HG03354 (cell line): ENCODE results near the gene TAC4.

Experiments used
- ATAC-seq: cut with Tn5 transposase; IDR thresholded peaks from one replicate; pipeline ENCODE4 v1.9.1; 2021; ENCODE audit warnings: mild to moderate bottlenecking; ENCODE audit not compliant: unreplicated experiment, poor library complexity, severe bottlenecking

Gene TAC4

GRCh38 chr17:49873926-49874325, 26.1 kb upstream of the TAC4 start:
- no peak for ATAC-seq

GRCh38 chr17:49873466-49873865, 25.6 kb upstream of the TAC4 start:
- ATAC-seq: no peak

- ATAC-seq: no peak
Observed at GRCh38 chr17:49872754-49873377, 25.0 kb upstream of the TAC4 start.

GRCh38 chr17:49871211-49871610, 23.3 kb upstream of the TAC4 start:
- ATAC-seq: no peak

DNA sequence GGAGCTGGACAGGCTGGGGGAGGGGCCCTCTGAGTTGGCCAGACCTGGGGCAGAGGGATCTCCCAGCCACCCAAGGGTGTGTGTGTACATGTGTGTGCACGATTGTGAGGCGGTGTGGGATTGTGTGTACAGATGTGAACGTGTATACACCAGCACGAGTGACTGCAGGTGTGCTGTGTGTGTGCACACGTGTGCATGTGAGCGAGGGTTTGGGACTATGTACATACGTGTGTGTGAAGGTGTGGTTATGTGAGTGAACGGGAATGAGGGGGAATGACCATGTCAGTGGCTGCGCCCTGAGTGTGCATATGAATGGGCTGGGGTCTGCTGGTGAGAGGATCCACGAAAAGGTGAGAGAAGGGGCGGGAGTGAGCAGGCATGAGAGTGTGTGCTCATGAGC, 22.4 kb upstream of the TAC4 start:
- ATAC-seq: no peak

DNA sequence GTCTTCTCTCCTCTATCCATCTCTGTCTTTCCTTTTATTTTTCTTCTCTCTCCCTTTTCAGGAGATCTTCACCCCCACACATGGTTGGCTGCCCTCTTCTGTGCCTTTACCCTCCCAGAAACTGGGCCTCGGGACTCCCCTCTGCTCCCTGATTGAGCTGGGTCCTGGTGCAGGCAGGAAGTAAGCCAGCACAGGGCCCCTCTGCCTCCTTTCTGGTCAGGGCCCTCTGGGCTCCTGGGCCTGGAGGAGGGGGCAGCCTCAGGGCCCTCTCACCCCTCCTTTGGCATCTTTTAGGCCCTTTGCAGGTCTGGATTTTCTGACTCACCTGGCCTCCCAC, 21.1 kb upstream of the TAC4 start:
- no peak for ATAC-seq

DNA sequence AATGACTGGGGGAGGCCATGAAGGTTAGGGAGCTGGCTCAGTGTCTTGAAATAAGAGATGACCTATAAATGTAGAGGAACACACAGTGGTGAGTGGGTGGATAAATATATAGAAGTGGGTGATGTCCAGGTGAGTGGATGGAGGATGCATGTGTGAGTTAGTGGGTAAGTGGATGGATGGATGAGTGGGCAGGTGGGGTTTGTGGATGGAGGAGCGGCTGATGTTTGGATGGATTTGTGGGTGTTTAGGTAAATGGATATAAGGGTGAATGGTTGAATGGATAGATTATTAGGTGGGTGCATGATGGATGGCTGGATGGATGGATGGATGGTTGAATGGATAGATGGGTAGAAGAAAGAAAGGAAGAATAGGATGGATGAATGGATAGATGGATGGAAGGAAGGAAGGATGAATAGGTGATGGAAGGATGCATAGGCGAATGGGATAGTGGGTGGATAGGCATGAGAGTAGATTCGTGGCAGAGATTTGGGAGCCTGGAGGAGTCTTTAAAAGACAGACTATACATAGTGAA, 19.1 kb upstream of the TAC4 start:
- no peak for ATAC-seq

DNA sequence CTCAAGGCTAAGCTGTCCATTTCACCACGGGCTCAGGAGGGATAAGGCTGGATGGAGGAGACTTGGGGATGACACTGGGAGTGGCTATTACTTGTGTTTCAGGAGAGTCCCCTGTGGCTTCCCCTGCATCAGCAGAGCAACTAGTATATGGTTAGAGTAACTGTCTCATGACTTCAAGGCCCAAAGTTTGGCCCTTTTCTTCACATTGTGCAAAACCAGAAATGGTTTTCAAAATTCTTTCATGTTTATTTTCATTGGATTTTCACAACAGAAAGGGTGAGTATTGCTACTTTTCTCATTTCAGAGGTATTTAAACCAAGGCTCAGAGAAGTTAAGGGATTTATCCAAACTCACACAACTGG, 18.1 kb upstream of the TAC4 start:
- no peak for ATAC-seq

DNA sequence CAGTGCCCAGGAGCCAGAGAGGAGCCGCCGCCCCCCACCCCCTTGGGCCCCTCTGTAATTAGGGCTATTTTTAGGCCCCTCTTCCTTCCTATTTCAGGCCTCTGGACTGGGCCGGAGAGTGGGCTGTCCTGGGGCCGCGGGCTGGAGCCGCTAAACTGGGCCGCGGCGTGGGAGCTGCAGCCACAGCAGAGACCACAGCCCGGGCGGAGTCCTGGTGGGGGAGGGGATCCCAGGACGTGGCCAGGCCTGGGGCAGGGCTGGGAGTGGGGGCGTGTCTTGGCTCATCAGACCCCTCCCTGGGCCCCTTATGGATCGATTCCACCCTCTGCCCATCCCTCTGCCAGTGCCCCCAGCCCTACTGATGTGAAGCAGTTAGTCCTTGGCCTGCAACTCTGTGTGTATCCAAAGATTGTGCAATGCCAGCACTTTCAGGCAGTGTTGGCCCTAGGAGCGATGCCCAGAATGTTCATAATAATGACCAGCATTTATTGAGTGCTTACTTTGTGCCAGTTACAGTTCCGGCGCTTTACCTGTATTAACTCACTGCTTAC, 15.0 kb upstream of the TAC4 start:
- no peak for ATAC-seq

GRCh38 chr17:49861150-49861884, 13.4 kb upstream of the TAC4 start:
- ATAC-seq: no peak

DNA sequence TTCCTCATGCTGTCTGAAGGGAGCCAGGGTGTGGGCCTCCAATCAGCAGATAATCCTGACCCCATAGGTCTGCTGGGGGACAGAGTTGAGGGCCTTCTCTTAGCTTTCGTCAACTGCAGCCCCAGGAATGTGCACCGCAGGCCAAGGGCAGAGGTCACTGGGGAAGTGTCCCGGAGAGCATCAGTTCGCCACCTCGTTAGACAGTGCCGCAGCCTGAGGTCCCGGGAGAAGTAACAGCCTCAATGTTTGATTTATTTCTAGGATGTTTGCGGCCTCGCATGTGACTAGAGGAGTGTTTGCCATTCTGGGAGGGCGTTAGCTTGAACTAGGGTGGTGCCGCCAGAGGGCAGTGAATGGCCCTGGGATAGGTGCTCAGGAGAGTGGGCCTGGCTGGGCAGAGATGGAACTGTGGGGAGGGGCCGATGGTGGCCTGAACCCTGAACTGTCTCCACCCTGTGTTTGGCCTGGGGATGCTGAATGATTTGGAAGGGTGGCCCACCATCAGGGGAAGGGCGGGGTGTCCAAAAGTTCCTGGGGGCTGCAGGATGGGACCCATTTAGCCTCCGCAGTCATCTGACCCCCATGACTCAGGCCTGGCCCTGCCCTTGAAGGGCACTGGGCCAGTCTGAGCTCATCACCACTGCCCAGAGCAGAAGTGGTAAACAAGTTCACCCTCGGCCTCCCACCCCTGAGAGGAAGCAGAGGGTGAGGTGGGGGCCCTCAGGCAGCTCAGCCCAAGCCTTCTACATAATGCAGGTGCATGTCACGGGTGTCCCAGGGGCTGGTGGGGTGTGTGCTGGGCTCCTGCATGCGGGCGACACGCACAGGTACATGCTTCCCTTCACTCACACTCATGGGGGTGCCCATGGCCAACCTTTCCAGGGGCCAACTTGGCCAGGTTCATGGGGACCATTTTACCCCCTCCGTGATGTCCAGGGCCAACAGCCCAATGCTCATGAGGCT, 12.4 kb upstream of the TAC4 start:
- ATAC-seq: no peak

- no peak for ATAC-seq
Observed at GRCh38 chr17:49858796-49859195, 10.9 kb upstream of the TAC4 start.

GRCh38 chr17:49854126-49854525, 6.3 kb upstream of the TAC4 start:
- no peak for ATAC-seq

DNA sequence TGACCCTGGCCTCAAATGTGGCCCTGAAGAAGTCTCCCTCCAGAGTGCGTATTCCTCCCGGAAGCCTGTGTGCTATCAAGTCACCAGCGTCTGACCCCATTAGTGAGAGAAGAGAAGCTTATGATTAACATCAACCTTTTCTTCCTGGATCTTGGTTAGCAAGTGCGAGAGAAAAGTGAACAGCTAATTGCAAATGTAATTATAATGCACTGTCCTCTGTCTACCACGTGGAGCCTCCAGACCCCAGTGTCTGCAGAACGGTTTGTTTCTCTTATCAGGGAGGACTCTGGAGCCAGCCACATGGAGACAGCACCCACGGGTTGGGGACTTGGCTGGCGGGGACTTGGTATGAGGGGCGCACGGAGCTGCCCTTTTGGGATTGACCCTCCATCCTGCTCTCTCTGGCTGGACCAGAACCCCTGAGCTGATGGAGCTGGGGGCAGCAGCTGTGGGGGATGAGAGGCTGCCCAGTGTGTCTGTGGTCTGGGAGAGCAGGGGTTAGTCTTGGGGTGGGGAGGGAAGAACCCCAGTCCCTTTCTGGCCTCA, 5.7 kb upstream of the TAC4 start:
- ATAC-seq: no peak

GRCh38 chr17:49851387-49852291, 3.8 kb upstream of the TAC4 start:
- ATAC-seq: no peak

GRCh38 chr17:49850772-49851386, 3.0 kb upstream of the TAC4 start:
- no peak for ATAC-seq

GRCh38 chr17:49850218-49850610, 2.3 kb upstream of the TAC4 start:
- no peak for ATAC-seq

DNA sequence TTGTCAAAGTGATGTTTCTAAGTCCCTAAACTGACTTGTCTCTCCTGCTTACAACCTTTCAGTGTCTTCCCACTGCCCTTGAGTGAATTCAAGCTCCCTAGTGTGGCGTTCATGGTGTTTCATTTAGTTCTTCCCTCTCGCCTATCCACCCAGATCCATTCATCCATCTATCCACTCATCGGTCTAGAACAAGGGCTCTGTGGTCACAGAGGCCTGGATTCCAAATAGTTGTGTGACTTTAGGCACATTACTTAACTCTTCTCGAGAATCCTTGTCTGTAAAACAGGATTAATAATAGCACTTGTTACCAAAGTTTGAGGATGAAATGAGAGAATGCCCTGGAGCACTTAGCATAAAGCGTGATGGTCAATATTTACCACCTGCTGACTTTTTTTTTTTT, 870 bp upstream of the TAC4 start:
- ATAC-seq: no peak
